HEK293 (cell line): ENCODE measurements around the gene ECE1.

Source experiments
- CTCF ChIA-PET: fragments of 350-600 bp; formaldehyde crosslinking; extraction: SDS; loops from one replicate; lab custom pipeline; 2021; ENCODE audit warnings: antibody characterized with exemption; lab: Yijun Ruan, JAX
- POLR2A ChIA-PET: fragments of 300-600 bp; formaldehyde crosslinking; extraction: SDS; loops from one replicate; lab custom pipeline; 2020; ENCODE audit warnings: antibody characterized with exemption, inconsistent platforms; lab: Yijun Ruan, JAX
- H3K27ac ChIP-seq: fragments of 200-500 bp; sonication (Bioruptor generic); 2 replicates; pipeline ENCODE4 v1.5.1; 2014; ENCODE audit warnings: low read depth, low read length, control low read depth, inconsistent platforms; ENCODE audit errors: extremely low read depth
- H3K36me3 ChIP-seq, 2 experiments: fragments of 200-500 bp in 1 of 2; sonication (Bioruptor generic) in 1 of 2; 1 replicate in 1 of 2; 2 replicates in 1 of 2; pipeline ENCODE4 v1.5.1; 2014 to 2017; ENCODE audit warnings: inconsistent platforms in 2 of 2, low read length in 2 of 2; ENCODE audit not compliant: control insufficient read depth in 2 of 2, insufficient read depth in 1 of 2
- H3K4me1 ChIP-seq: fragments of 200-500 bp; sonication (Bioruptor generic); 2 replicates; pipeline ENCODE4 v1.5.1; 2014; ENCODE audit warnings: mild to moderate bottlenecking, low read length, inconsistent platforms; ENCODE audit not compliant: control insufficient read depth, insufficient read depth
- H3K4me3 ChIP-seq: 2 replicates; pipeline ENCODE4 v1.5.1; 2011; ENCODE audit warnings: low read depth, mild to moderate bottlenecking, control low read depth, low read length, moderate library complexity
- H3K9me3 ChIP-seq: fragments of 200-500 bp; sonication (Bioruptor generic); 2 replicates; pipeline ENCODE4 v1.5.1; 2014; ENCODE audit warnings: low read depth, low read length, inconsistent platforms; ENCODE audit not compliant: control insufficient read depth, insufficient read depth
- EGR2 ChIP-seq: fragments of 450-650 bp; formaldehyde crosslinking; IDR thresholded peaks from 2 replicates; pipeline ENCODE4 v1.5.1; 2016; ENCODE audit warnings: low read depth, missing biosample characterization, missing genetic modification characterization
- GLI2 ChIP-seq: fragments of 450-650 bp; formaldehyde crosslinking; IDR thresholded peaks from 2 replicates; pipeline ENCODE4; 2017; ENCODE audit warnings: missing biosample characterization, missing genetic modification characterization, low read depth, borderline replicate concordance
- GLIS1 ChIP-seq: fragments of 450-650 bp; formaldehyde crosslinking; IDR thresholded peaks from 2 replicates; pipeline ENCODE4 v1.5.1; 2016; ENCODE audit warnings: missing biosample characterization, missing genetic modification characterization
- HOXD13 ChIP-seq: sonication (generic); formaldehyde crosslinking; IDR thresholded peaks from 2 replicates; pipeline ENCODE4 v1.8.0; 2022; ENCODE audit warnings: missing genetic modification reagents, borderline replicate concordance
- KLF10 ChIP-seq: fragments of 450-650 bp; IDR thresholded peaks from 2 replicates; pipeline ENCODE4 v1.5.1; 2018; ENCODE audit warnings: missing biosample characterization, mild to moderate bottlenecking, missing genetic modification characterization
- MEIS1 ChIP-seq: sonication (generic); formaldehyde crosslinking; IDR thresholded peaks from 2 replicates; pipeline ENCODE4 v1.8.1; 2022; ENCODE audit warnings: missing genetic modification reagents, mild to moderate bottlenecking, borderline replicate concordance
- PRDM1 ChIP-seq: fragments of 450-650 bp; formaldehyde crosslinking; IDR thresholded peaks from 2 replicates; pipeline ENCODE4; 2016; ENCODE audit warnings: missing biosample characterization, missing genetic modification characterization
- SCRT1 ChIP-seq: fragments of 450-650 bp; formaldehyde crosslinking; IDR thresholded peaks from 2 replicates; pipeline ENCODE4 v1.5.1; 2016; ENCODE audit warnings: missing biosample characterization, missing genetic modification characterization, borderline replicate concordance
- ZFHX2 ChIP-seq: fragments of 450-650 bp; formaldehyde crosslinking; conservative IDR thresholded peaks from 2 replicates; pipeline ENCODE4 v1.5.1; 2016; ENCODE audit warnings: missing biosample characterization, missing genetic modification characterization
- ZNF221 ChIP-seq: fragments of 450-650 bp; formaldehyde crosslinking; IDR thresholded peaks from 2 replicates; pipeline ENCODE4 v1.5.1; 2017; ENCODE audit warnings: missing biosample characterization, missing genetic modification characterization, borderline replicate concordance
- ZNF335 ChIP-seq: fragments of 450-650 bp; formaldehyde crosslinking; conservative IDR thresholded peaks from 2 replicates; pipeline ENCODE4 v1.5.1; 2016; ENCODE audit warnings: missing biosample characterization, missing genetic modification characterization
- ZNF341 ChIP-seq: fragments of 450-650 bp; formaldehyde crosslinking; IDR thresholded peaks from 2 replicates; pipeline ENCODE4; 2016; ENCODE audit warnings: low read depth, missing biosample characterization, missing genetic modification characterization
- ZNF514 ChIP-seq: fragments of 450-650 bp; formaldehyde crosslinking; IDR thresholded peaks from 2 replicates; pipeline ENCODE4 v1.5.1; 2016; ENCODE audit warnings: missing biosample characterization, missing genetic modification characterization
- ZNF837 ChIP-seq: fragments of 450-650 bp; formaldehyde crosslinking; IDR thresholded peaks from 2 replicates; pipeline ENCODE4 v1.5.1; 2016; ENCODE audit warnings: missing biosample characterization, missing genetic modification characterization
- ZNF843 ChIP-seq: fragments of 450-650 bp; formaldehyde crosslinking; IDR thresholded peaks from 2 replicates; pipeline ENCODE4 v1.5.1; 2016; ENCODE audit warnings: missing biosample characterization, missing genetic modification characterization
- TF ChIP-seq, protein P1 (sequence below): fragments of 450-650 bp; formaldehyde crosslinking; IDR thresholded peaks from 2 replicates; pipeline ENCODE4 v1.5.1; 2016; ENCODE audit warnings: missing biosample characterization, missing genetic modification characterization
- TF ChIP-seq, protein P2 (sequence below): fragments of 450-650 bp; formaldehyde crosslinking; IDR thresholded peaks from 2 replicates; pipeline ENCODE4 v1.5.1; 2016; ENCODE audit warnings: missing biosample characterization, missing genetic modification characterization
- TF ChIP-seq, protein P3 (sequence below): fragments of 450-650 bp; IDR thresholded peaks from 2 replicates; pipeline ENCODE4 v1.5.1; 2018; ENCODE audit warnings: missing biosample characterization, missing genetic modification characterization
- TF ChIP-seq, protein P4 (sequence below): fragments of 450-650 bp; formaldehyde crosslinking; optimal IDR thresholded peaks from 2 replicates; pipeline ENCODE3; 2016; ENCODE audit warnings: missing biosample characterization, mild to moderate bottlenecking, missing genetic modification characterization
- TF ChIP-seq, protein P5 (sequence below): fragments of 450-650 bp; formaldehyde crosslinking; IDR thresholded peaks from 2 replicates; pipeline ENCODE4 v1.5.1; 2016; ENCODE audit warnings: missing biosample characterization, missing genetic modification characterization
- TF ChIP-seq, protein P6 (sequence below): fragments of 450-650 bp; formaldehyde crosslinking; IDR thresholded peaks from 2 replicates; pipeline ENCODE4 v1.5.1; 2017; ENCODE audit warnings: missing biosample characterization, missing genetic modification characterization

The ECE1 gene

DNA sequence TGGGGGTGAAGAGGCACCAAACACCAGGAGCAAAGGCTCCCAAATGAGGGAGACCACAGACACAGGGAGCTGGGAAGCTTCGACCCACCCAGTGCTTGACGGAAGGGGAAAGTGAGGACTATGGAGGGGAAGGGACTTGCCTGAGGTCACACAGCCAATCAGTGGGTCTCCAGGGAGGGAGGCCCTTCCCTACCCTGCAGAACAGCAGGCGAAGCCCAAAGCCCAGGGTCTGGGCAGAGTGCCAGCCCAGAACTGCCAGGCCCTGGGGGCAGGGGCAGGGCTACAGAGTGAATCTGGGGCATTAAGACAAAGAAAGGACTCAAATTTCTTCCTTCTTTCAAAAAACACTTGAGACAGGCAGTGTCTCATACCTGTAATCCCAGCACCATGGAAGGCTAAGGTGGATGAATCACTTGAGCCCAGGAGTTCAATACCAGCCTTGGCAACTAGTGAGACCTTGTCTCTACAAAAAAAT is 45.5 kb upstream of the ECE1 start (continued):
- TF ChIP-seq, protein P1, sequence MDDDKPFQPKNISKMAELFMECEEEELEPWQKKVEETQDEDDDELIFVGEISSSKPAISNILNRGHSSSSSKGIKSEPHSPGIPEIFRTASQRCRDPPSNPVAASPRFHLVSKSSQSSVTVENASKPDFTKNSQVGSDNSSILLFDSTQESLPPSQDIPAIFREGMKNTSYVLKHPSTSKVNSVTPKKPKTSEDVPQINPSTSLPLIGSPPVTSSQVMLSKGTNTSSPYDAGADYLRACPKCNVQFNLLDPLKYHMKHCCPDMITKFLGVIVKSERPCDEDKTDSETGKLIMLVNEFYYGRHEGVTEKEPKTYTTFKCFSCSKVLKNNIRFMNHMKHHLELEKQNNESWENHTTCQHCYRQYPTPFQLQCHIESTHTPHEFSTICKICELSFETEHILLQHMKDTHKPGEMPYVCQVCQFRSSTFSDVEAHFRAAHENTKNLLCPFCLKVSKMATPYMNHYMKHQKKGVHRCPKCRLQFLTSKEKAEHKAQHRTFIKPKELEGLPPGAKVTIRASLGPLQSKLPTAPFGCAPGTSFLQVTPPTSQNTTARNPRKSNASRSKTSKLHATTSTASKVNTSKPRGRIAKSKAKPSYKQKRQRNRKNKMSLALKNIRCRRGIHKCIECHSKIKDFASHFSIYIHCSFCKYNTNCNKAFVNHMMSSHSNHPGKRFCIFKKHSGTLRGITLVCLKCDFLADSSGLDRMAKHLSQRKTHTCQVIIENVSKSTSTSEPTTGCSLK (tag by site-specific recombination), result no peak
- TF ChIP-seq GLI2 (tag by site-specific recombination) (no peak), SCRT1 (no peak)
- TF ChIP-seq, protein P2, sequence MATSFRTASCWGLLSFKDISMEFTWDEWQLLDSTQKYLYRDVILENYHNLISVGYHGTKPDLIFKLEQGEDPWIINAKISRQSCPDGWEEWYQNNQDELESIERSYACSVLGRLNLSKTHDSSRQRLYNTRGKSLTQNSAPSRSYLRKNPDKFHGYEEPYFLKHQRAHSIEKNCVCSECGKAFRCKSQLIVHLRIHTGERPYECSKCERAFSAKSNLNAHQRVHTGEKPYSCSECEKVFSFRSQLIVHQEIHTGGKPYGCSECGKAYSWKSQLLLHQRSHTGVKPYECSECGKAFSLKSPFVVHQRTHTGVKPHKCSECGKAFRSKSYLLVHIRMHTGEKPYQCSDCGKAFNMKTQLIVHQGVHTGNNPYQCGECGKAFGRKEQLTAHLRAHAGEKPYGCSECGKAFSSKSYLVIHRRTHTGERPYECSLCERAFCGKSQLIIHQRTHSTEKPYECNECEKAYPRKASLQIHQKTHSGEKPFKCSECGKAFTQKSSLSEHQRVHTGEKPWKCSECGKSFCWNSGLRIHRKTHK, result no peak
- TF ChIP-seq, all 188 proteins: peak for 23

DNA sequence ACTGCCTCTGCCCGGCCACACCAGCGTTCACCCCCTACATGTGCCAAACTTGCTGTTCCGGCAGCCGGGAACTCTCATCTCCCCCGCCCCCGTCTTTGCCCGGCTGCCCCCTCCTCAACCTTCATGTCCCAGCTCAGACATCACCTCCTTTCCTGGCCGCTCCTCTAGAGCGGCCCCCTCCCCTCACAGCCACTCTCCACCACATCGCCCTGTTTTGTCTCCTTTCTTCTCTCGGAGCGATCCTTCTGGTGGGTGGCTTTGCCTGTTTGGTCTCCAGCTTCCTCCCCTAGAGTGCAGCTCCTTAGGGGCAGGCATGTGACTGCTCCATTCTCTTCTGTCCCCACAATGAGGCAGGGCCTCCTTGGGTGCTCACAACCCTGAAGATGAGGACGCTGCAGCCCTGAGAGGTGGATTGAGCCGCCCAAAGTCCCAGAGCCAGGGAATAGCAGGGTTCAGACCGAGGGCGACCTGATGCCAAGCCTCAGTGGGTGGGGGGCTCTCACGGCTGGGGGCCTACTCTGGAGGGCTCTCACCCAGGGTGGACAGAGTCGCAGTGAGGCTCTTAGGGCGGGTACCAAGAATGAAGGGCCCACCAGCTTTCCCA is 44.9 kb upstream of the ECE1 start:
- CTCF ChIA-PET, result interaction anchor here (0.6 to 7.8 kb wide), 18 partner anchors 12 to 120 kb away, joined by 3 to 79 read pairs (median 4); no protein-coding TSS in a partner anchor
- Histone ChIP-seq H3K9me3 (no peaks in the 10 kb centered on the region), H3K4me3 (no peak overlapping the region), H3K27ac (peak overlapping the region; percentile 48; the same call in 1 of the 2 replicates), H3K4me1 (peaks cover 42% of the 10 kb centered on the region), H3K36me3 (no peaks in the 10 kb centered on the region)
- TF ChIP-seq ZNF514 (tag by site-specific recombination) (no peak), ZFHX2 (0 out of 2 replicates have a peak, but pooled peaks have one; percentile 34), KLF10 (tag by site-specific recombination) (no peak), ZNF843 (0 out of 2 replicates have a peak, but pooled peaks have one; percentile 7), GLIS1 (tag by site-specific recombination) (peak; percentile 56; the same call in 1 of the 2 replicates), ZNF335 (tag by site-specific recombination) (peak; percentile 54; the same call in 1 of the 2 replicates), EGR2 (tag by site-specific recombination) (0 out of 2 replicates have a peak, but pooled peaks have one; percentile 16), ZNF837 (tag by site-specific recombination) (no peak), HOXD13 (CRISPR knock-in tag) (no peak), MEIS1 (CRISPR knock-in tag) (no peak), ZNF341 (peak; percentile 93), ZNF221 (tag by site-specific recombination) (no peak), PRDM1 (tag by site-specific recombination) (no peak)
- TF ChIP-seq, protein P3, sequence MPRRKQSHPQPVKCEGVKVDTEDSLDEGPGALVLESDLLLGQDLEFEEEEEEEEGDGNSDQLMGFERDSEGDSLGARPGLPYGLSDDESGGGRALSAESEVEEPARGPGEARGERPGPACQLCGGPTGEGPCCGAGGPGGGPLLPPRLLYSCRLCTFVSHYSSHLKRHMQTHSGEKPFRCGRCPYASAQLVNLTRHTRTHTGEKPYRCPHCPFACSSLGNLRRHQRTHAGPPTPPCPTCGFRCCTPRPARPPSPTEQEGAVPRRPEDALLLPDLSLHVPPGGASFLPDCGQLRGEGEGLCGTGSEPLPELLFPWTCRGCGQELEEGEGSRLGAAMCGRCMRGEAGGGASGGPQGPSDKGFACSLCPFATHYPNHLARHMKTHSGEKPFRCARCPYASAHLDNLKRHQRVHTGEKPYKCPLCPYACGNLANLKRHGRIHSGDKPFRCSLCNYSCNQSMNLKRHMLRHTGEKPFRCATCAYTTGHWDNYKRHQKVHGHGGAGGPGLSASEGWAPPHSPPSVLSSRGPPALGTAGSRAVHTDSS (tag by site-specific recombination), result no peak
- TF ChIP-seq, protein P4, sequence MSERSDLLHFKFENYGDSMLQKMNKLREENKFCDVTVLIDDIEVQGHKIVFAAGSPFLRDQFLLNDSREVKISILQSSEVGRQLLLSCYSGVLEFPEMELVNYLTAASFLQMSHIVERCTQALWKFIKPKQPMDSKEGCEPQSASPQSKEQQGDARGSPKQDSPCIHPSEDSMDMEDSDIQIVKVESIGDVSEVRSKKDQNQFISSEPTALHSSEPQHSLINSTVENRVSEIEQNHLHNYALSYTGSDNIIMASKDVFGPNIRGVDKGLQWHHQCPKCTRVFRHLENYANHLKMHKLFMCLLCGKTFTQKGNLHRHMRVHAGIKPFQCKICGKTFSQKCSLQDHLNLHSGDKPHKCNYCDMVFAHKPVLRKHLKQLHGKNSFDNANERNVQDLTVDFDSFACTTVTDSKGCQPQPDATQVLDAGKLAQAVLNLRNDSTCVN, result peak; percentile 1
- TF ChIP-seq, protein P5, sequence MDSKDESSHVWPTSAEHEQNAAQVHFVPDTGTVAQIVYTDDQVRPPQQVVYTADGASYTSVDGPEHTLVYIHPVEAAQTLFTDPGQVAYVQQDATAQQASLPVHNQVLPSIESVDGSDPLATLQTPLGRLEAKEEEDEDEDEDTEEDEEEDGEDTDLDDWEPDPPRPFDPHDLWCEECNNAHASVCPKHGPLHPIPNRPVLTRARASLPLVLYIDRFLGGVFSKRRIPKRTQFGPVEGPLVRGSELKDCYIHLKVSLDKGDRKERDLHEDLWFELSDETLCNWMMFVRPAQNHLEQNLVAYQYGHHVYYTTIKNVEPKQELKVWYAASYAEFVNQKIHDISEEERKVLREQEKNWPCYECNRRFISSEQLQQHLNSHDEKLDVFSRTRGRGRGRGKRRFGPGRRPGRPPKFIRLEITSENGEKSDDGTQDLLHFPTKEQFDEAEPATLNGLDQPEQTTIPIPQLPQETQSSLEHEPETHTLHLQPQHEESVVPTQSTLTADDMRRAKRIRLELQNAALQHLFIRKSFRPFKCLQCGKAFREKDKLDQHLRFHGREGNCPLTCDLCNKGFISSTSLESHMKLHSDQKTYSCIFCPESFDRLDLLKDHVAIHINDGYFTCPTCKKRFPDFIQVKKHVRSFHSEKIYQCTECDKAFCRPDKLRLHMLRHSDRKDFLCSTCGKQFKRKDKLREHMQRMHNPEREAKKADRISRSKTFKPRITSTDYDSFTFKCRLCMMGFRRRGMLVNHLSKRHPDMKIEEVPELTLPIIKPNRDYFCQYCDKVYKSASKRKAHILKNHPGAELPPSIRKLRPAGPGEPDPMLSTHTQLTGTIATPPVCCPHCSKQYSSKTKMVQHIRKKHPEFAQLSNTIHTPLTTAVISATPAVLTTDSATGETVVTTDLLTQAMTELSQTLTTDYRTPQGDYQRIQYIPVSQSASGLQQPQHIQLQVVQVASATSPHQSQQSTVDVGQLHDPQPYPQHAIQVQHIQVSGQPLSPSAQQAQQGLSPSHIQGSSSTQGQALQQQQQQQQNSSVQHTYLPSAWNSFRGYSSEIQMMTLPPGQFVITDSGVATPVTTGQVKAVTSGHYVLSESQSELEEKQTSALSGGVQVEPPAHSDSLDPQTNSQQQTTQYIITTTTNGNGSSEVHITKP (tag by site-specific recombination), result 0 out of 2 replicates have a peak, but pooled peaks have one; percentile 8
- TF ChIP-seq, protein P6, sequence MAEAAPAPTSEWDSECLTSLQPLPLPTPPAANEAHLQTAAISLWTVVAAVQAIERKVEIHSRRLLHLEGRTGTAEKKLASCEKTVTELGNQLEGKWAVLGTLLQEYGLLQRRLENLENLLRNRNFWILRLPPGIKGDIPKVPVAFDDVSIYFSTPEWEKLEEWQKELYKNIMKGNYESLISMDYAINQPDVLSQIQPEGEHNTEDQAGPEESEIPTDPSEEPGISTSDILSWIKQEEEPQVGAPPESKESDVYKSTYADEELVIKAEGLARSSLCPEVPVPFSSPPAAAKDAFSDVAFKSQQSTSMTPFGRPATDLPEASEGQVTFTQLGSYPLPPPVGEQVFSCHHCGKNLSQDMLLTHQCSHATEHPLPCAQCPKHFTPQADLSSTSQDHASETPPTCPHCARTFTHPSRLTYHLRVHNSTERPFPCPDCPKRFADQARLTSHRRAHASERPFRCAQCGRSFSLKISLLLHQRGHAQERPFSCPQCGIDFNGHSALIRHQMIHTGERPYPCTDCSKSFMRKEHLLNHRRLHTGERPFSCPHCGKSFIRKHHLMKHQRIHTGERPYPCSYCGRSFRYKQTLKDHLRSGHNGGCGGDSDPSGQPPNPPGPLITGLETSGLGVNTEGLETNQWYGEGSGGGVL (tag by site-specific recombination), result peak; percentile 32; the same call in 1 of the 2 replicates
- POLR2A ChIA-PET, result interaction anchor here (1.6 to 1.8 kb wide), 2 partner anchors 10 to 11 kb away, joined by 3 to 6 read pairs; no protein-coding TSS in a partner anchor
